ENCODE data around the gene EXOC3. TPM values are rescaled to one million over a fixed set of nuclear protein-coding genes. Genes with fewer than 3 reads are reported as not detected.

Gene EXOC3
- total and polyA plus RNA-seq, 10 of the 15 experiments (the other 5 are each of a cell fraction or from before 2014, with no cell fraction given) = 1.6 to 53.0 (median 27.9) TPM

DNA sequence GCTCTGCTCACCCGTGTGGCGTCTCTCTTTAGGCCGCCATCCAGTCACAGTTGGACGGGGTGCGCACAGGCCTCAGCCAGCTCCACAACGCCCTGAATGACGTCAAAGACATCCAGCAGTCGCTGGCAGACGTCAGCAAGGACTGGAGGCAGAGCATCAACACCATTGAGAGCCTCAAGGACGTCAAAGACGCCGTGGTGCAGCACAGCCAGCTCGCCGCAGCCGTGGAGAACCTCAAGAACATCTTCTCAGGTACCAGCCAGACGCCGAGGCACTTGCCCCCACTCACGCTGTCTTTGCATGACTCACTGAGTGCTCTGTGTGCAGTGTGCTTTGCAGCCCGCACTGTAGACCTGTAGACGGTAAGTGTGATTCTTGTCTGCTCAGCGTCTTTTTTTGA, 4.5 kb downstream of the EXOC3 start:
- intact Hi-C loops (cut with micrococcal nuclease; ENCODE audit: unreplicated experiment) (no loop called here), in situ Hi-C loops (cut with MboI) (no loop called here)
- ChIA-PET SMC1A (ENCODE audit: uncharacterized antibody, unreplicated experiment) (interaction anchor here (0.6 to 2.3 kb wide), 7 partner anchors 8 to 165 kb away, joined by 3 to 15 read pairs (median 5); no protein-coding TSS in a partner anchor), POLR2A (no interaction called here), RAD21 (ENCODE audit: unreplicated experiment) (interaction anchor here (1.1 to 2.6 kb wide), 4 partner anchors 11 to 456 kb away, joined by 3 to 30 read pairs (median 13); no protein-coding TSS in a partner anchor), CTCF (interaction anchor here (0.7 to 4.5 kb wide), 17 partner anchors 8 to 895 kb away, joined by 3 to 46 read pairs (median 5); no protein-coding TSS in a partner anchor)
- no peak overlapping the region for H2AFZ ChIP-seq (ENCODE audit: control insufficient read depth, low read depth, low read length)
- H3K27me3 ChIP-seq (replicated peaks in 1 of 2; ENCODE audit: control insufficient read depth in 2 of 2, insufficient read depth in 2 of 2, low read length in 1 of 2) = no peaks in the 10 kb centered on the region
- H3K79me2 ChIP-seq (ENCODE audit: control insufficient read depth, insufficient read depth, low read length) = peaks cover 25% of the 10 kb centered on the region
- ATAC-seq (no peak), FAIRE-seq (no peak), DNase-seq (ENCODE audit: low read depth, low spot score) (no peak)
- peaks cover 12% of the 10 kb centered on the region; the same call in 2 of the 3 replicates for H3K9me3 ChIP-seq (replicated peaks; ENCODE audit: control insufficient read depth, insufficient read depth, low read length)
- H3K4me2 ChIP-seq (ENCODE audit: control insufficient read depth, insufficient read depth) = no peak overlapping the region
- no peak overlapping the region for H3K27ac ChIP-seq (ENCODE audit: control insufficient read depth, insufficient read depth)
- no TSS peak for BruUV-seq (replicated peaks)
- peaks cover 18 to 35% of the 10 kb centered on the region in 2 experiments for H3K36me3 ChIP-seq (ENCODE audit: control insufficient read depth in 2 of 2, insufficient read depth in 2 of 2, low read length in 1 of 2)
- no peak overlapping the region for H3K4me3 ChIP-seq
- no peak overlapping the region for H3K9ac ChIP-seq (ENCODE audit: control insufficient read depth, insufficient read depth, low read length)
- no peaks in the 10 kb centered on the region for H4K20me1 ChIP-seq (ENCODE audit: control insufficient read depth, insufficient read depth)
- 92% methylated on average over 21 of the region's 21 CpGs for WGBS (ENCODE audit: insufficient coverage, insufficient replicate concordance, low lambda C conversion rate, missing lambda C conversion rate)
- H3K4me1 ChIP-seq (ENCODE audit: control insufficient read depth, insufficient read depth, low read length) = no peaks in the 10 kb centered on the region; the same call in 1 of the 2 replicates
- TF ChIP-seq NFYB (IDR thresholded peaks at IDR 0.05; ENCODE audit: insufficient read depth, low read depth, low read length) = no peak
- TF ChIP-seq, protein P1, sequence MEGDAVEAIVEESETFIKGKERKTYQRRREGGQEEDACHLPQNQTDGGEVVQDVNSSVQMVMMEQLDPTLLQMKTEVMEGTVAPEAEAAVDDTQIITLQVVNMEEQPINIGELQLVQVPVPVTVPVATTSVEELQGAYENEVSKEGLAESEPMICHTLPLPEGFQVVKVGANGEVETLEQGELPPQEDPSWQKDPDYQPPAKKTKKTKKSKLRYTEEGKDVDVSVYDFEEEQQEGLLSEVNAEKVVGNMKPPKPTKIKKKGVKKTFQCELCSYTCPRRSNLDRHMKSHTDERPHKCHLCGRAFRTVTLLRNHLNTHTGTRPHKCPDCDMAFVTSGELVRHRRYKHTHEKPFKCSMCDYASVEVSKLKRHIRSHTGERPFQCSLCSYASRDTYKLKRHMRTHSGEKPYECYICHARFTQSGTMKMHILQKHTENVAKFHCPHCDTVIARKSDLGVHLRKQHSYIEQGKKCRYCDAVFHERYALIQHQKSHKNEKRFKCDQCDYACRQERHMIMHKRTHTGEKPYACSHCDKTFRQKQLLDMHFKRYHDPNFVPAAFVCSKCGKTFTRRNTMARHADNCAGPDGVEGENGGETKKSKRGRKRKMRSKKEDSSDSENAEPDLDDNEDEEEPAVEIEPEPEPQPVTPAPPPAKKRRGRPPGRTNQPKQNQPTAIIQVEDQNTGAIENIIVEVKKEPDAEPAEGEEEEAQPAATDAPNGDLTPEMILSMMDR (IDR thresholded peaks at IDR 0.05 in 2 of 3, conservative IDR thresholded peaks at IDR 0.05 in 1 of 3; ENCODE audit: control insufficient read depth in 2 of 3, extremely low read depth in 1 of 3, insufficient read depth in 1 of 3, low read depth in 3 of 3, low read length in 3 of 3) = no peak
- TF ChIP-seq ZNF622 (IDR thresholded peaks at IDR 0.05) = no peak
- TF ChIP-seq, protein P2, sequence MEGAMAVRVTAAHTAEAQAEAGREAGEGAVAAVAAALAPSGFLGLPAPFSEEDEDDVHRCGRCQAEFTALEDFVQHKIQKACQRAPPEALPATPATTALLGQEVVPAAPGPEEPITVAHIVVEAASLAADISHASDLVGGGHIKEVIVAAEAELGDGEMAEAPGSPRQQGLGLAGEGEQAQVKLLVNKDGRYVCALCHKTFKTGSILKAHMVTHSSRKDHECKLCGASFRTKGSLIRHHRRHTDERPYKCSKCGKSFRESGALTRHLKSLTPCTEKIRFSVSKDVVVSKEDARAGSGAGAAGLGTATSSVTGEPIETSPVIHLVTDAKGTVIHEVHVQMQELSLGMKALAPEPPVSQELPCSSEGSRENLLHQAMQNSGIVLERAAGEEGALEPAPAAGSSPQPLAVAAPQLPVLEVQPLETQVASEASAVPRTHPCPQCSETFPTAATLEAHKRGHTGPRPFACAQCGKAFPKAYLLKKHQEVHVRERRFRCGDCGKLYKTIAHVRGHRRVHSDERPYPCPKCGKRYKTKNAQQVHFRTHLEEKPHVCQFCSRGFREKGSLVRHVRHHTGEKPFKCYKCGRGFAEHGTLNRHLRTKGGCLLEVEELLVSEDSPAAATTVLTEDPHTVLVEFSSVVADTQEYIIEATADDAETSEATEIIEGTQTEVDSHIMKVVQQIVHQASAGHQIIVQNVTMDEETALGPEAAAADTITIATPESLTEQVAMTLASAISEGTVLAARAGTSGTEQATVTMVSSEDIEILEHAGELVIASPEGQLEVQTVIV (IDR thresholded peaks at IDR 0.05; ENCODE audit: borderline replicate concordance, partially characterized antibody) = no peak
- no peak for TF ChIP-seq MEF2B (IDR thresholded peaks at IDR 0.05; ENCODE audit: partially characterized antibody, poor library complexity, severe bottlenecking)
- TF ChIP-seq RCOR1 (conservative IDR thresholded peaks at IDR 0.05; ENCODE audit: low read depth, low read length) = no peak
- no peak for TF ChIP-seq RB1 (IDR thresholded peaks at IDR 0.05; ENCODE audit: borderline replicate concordance)
- no peak for TF ChIP-seq MYB (IDR thresholded peaks at IDR 0.05; ENCODE audit: borderline replicate concordance, low read depth, low read length)
- TF ChIP-seq, protein P3, sequence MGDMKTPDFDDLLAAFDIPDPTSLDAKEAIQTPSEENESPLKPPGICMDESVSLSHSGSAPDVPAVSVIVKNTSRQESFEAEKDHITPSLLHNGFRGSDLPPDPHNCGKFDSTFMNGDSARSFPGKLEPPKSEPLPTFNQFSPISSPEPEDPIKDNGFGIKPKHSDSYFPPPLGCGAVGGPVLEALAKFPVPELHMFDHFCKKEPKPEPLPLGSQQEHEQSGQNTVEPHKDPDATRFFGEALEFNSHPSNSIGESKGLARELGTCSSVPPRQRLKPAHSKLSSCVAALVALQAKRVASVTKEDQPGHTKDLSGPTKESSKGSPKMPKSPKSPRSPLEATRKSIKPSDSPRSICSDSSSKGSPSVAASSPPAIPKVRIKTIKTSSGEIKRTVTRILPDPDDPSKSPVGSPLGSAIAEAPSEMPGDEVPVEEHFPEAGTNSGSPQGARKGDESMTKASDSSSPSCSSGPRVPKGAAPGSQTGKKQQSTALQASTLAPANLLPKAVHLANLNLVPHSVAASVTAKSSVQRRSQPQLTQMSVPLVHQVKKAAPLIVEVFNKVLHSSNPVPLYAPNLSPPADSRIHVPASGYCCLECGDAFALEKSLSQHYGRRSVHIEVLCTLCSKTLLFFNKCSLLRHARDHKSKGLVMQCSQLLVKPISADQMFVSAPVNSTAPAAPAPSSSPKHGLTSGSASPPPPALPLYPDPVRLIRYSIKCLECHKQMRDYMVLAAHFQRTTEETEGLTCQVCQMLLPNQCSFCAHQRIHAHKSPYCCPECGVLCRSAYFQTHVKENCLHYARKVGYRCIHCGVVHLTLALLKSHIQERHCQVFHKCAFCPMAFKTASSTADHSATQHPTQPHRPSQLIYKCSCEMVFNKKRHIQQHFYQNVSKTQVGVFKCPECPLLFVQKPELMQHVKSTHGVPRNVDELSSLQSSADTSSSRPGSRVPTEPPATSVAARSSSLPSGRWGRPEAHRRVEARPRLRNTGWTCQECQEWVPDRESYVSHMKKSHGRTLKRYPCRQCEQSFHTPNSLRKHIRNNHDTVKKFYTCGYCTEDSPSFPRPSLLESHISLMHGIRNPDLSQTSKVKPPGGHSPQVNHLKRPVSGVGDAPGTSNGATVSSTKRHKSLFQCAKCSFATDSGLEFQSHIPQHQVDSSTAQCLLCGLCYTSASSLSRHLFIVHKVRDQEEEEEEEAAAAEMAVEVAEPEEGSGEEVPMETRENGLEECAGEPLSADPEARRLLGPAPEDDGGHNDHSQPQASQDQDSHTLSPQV (IDR thresholded peaks at IDR 0.05) = no peak
- TF ChIP-seq BHLHE40 (IDR thresholded peaks at IDR 0.05; ENCODE audit: borderline replicate concordance in 1 of 2, low read depth in 2 of 2, low read length in 1 of 2) = no peak
- TF ChIP-seq CREM (IDR thresholded peaks at IDR 0.05; ENCODE audit: low read depth) = no peak
- TF ChIP-seq NR2F1 (conservative IDR thresholded peaks at IDR 0.05) = no peak
- no peak for TF ChIP-seq TCF12 (IDR thresholded peaks at IDR 0.05; ENCODE audit: low read depth, low read length)
- TF ChIP-seq BCL11A (IDR thresholded peaks at IDR 0.05; ENCODE audit: low read depth, low read length) = no peak
